Measurements from ENCODE around the gene RPL4. TPM values are rescaled to one million over a fixed set of nuclear protein-coding genes. Genes with fewer than 3 reads are reported as not detected.

The RPL4 gene
- total RNA-seq, 1 experiment from 2014 or later = 3,988 TPM

DNA sequence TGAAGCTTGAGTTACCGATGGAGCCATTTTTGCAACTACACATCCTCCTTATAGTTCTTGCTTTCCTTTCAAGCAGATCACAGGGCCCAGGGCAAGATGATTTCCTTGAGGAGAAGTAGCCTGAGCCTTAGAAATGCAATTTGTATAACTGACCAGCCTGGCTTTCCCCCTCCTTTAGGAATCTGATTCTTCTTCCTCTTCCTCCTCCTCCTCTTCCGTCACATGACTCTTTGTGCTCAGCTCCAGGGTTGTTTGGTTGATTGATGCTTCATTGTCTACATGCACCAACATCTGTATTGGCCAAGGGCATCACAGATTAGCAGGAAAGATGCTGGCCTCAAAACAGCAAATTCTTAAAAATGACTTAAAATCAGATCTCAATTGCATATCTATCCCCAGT is 10.4 kb downstream of the RPL4 start:
- Mint-ChIP-seq H3K36me3 (ENCODE audit: insufficient read depth in 1 of 3, low read depth in 3 of 3) (peaks cover 13 to 89% (median 70%) of the 10 kb centered on the region in 3 experiments; a peak in 6 of 7 replicates), H3K27ac (no peak overlapping the region; a peak in 2 of 7 replicates), H3K4me1 (peaks cover 9 to 14% of the 10 kb centered on the region in 2 experiments), H3K9me3 (no peaks in the 10 kb centered on the region; a peak in 1 of 5 replicates), H3K27me3 (ENCODE audit: low read depth) (no peaks in the 10 kb centered on the region), H3K4me3 (no peak overlapping the region)
- Histone ChIP-seq H3K56ac (ENCODE audit: insufficient read length, low read depth, low read length) (no peak overlapping the region), H2BK20ac (ENCODE audit: low read depth, low read length, poor library complexity, severe bottlenecking) (no peak overlapping the region), H4K5ac (ENCODE audit: insufficient read length, low read depth, low read length) (no peak overlapping the region), H2BK5ac (ENCODE audit: insufficient read length, low read length) (no peak overlapping the region), H4K8ac (replicated peaks; ENCODE audit: insufficient read length, low read depth, low read length) (no peak overlapping the region), H3K4me1 (ENCODE audit: insufficient read depth, low read length) (no peaks in the 10 kb centered on the region), H3K23me2 (ENCODE audit: insufficient read length, low read depth, low read length, poor library complexity, severe bottlenecking) (peaks cover 4% of the 10 kb centered on the region), H3K9me3 (ENCODE audit: control insufficient read depth, low read depth, low read length) (no peaks in the 10 kb centered on the region), H2BK15ac (ENCODE audit: low read depth, low read length) (no peak overlapping the region), H4K91ac (ENCODE audit: insufficient read length, low read depth, low read length) (no peak overlapping the region), H2AK5ac (ENCODE audit: insufficient read length, low read length) (no peak overlapping the region), H3K79me1 (ENCODE audit: insufficient read depth, low read depth, low read length, poor library complexity, severe bottlenecking) (no peaks in the 10 kb centered on the region), H3K79me2 (ENCODE audit: insufficient read depth, low read length) (no peaks in the 10 kb centered on the region), H2AFZ (ENCODE audit: low read length) (no peak overlapping the region), H4K20me1 (ENCODE audit: control insufficient read depth, insufficient read depth, insufficient read length) (no peaks in the 10 kb centered on the region), H2BK120ac (ENCODE audit: low read depth, low read length, poor library complexity, severe bottlenecking) (no peak overlapping the region), H3T11ph (ENCODE audit: low read length) (no peak overlapping the region), H3K4me2 (ENCODE audit: insufficient read depth, insufficient read length, low read length) (no peak overlapping the region), H3K14ac (ENCODE audit: insufficient read depth, low read length) (no peak overlapping the region), H3K27ac (ENCODE audit: insufficient read length, low read depth, low read length) (no peak overlapping the region), H3K9ac (ENCODE audit: extremely low read depth, insufficient read length, low read length) (no peak overlapping the region), H3K23ac (ENCODE audit: insufficient read length, low read depth, low read length) (no peak overlapping the region), H3K18ac (ENCODE audit: insufficient read length, low read depth, low read length) (no peak overlapping the region), H2BK12ac (ENCODE audit: insufficient read length, low read depth, low read length) (no peak overlapping the region), H3K27me3 (ENCODE audit: insufficient read depth, low read length) (no peaks in the 10 kb centered on the region), H3K4ac (ENCODE audit: low read depth, low read length) (no peak overlapping the region)
- no peak for DNase-seq
- no CpG with 5 or more reads among the region's 2 CpGs for WGBS (ENCODE audit: extremely low coverage, insufficient read length, low lambda C conversion rate)
- TF ChIP-seq, protein P1, sequence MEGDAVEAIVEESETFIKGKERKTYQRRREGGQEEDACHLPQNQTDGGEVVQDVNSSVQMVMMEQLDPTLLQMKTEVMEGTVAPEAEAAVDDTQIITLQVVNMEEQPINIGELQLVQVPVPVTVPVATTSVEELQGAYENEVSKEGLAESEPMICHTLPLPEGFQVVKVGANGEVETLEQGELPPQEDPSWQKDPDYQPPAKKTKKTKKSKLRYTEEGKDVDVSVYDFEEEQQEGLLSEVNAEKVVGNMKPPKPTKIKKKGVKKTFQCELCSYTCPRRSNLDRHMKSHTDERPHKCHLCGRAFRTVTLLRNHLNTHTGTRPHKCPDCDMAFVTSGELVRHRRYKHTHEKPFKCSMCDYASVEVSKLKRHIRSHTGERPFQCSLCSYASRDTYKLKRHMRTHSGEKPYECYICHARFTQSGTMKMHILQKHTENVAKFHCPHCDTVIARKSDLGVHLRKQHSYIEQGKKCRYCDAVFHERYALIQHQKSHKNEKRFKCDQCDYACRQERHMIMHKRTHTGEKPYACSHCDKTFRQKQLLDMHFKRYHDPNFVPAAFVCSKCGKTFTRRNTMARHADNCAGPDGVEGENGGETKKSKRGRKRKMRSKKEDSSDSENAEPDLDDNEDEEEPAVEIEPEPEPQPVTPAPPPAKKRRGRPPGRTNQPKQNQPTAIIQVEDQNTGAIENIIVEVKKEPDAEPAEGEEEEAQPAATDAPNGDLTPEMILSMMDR (conservative IDR thresholded peaks at IDR 0.05) = no peak

Data from H9 (cell line).